NCI-H1930 (cell line): Measurements from ENCODE around the gene TDRD3.
"Not testable (repeated sequence)": the region's sequence is repeated elsewhere in the genome, so short reads cannot be mapped to it uniquely, and the experiment has no call there.

Source experiments
- DNase-seq, 2 experiments: peaks; one replicate each; lab custom pipeline; 2025; lab: John Stamatoyannopoulos, UW

The TDRD3 gene

DNA sequence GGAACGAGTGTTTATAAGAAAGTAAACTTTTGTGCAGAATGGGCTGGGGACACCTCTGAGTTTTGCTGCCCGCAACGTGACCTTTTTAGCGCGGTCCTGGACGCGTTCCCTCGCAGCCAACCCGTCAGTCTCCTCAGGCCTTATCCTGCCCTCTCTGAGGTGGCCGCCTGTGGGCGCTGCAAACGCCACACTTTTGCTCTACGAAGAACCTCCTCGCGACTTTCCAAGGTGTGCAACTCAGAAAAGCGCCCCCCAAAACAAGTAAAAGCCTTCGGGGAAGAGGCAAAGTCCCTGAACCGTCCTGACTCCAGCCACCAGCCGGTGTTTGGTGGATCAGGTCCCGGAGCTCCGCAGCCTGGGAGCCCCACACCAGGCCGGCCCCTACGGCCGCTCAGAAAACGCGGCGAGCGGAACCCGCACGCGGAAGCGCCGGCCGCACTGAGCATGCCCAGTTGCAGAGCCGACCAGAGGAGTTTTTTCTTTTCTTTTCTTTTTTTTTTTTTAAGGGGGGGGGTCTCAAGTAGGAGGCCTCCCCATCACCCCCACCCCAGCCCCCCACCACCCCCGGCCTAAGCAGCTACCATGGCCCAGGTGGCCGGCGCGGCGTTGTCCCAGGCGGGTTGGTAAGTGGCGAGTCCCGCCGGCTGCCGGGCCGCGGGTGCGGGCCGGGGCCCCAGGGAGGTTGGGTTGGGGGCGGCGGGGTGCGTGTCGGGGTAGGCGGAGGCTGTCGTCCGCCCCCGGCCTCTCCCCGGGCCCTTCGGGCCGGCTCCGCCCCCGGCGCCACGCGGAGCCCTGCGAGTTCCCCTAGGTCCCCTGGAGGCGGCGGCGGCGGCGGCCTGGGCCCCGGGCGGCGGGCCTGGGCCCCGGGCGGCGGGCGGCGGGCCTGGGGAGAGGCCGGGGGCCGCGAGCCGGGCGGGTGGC, at the start of gene TDRD3:
TSS of gene TDRD3 (plus strand) at position 438 of the 921 bp plus-strand sequence. CDS start at position 583, 145 bp downstream.
- DNase-seq, result peak; percentile 81 to 88

DNA sequence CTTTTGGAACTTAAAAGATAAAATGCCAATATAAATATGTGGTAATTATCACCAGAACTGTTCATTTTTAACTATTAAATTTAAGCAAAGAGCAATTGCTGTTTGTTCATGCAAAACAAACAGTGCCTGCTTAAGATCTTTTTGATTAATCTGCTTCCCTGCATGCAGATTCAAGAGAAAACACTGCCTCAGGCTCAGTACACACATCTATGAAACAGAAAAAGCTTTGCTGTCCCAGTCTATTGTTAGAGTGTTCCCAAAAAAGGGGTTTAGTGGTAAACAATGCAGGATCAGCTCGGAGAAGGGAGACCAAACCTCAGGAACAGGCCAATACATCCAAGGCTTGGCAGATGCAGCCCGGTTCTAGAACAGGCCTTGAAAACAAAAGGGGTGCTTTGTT, 49.3 kb upstream of the TDRD3 start:
- no peak for DNase-seq

DNA sequence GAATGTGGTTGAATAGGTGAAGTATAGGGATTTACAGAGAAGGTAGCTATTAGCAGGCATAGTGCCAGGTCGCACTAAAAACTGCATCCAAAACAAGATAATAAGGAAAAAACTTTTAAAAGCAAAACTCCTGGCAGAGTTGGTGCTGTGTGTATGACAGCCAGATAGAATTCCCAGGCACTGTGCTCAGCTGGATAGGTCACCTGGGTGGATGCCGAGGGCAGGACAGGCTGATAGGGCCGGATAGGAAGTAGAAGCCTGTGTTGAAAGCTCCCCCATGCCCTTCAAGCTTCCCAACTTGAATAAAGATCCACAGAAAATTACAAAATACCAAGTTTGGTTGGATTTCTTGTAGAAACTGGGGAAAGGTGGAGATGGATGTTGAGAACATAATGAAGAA, 48.9 kb upstream of the TDRD3 start:
- no peak for DNase-seq

DNA sequence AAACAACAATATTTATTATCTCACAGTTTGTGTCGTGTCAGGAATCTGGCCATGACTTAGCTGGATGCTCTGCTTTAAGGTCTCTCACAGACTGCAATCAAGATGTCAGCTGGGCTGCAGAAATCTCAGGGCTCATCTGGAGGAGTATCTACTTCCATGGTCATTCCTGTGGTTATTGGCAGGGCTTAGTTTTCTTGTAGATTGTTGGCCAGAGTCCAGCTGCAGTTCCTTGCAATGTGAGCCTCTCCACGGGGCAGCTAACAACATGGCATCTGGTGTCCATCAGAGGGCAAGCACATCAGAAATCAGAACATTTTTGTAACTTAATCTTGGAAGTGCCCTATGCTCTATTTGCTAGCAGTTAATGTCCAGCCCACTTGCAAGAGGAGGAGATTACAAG, 45.7 kb upstream of the TDRD3 start:
- no peak for DNase-seq

DNA sequence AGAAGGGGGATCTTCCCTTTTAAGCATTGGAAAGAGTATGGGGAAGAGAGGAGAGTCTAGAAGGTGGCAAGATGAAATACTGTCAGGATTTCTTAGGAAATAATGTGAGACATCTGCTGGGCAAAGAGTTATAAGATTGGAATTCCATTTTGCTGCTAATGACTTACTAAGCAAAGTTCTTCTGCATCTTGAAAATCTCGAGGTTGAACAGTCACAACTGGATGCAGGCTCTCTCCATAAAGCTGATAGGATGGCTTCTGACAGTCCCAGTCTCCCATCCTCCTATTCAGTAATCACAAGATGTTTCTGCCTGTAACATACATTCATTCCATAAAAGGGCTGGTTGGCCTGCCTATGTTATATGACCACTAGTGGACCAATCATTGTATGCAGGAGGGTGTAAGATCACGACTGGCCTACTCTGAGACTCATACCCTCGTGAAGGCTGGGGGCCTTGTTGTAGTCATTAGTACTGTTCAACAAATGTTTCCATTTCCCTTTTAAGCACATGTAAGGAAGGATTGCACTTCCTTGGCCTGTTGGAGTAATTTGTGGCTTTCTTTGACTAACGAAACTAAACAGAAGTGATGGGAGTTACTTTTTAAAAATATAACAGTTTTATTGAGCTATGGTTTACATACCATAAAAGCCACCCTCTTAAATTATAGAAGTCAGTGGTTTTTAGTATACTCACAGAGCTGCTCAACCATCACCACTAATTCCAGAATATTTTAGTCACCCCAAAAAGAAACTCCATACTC, 45.0 kb upstream of the TDRD3 start:
- DNase-seq, result no peak

DNA sequence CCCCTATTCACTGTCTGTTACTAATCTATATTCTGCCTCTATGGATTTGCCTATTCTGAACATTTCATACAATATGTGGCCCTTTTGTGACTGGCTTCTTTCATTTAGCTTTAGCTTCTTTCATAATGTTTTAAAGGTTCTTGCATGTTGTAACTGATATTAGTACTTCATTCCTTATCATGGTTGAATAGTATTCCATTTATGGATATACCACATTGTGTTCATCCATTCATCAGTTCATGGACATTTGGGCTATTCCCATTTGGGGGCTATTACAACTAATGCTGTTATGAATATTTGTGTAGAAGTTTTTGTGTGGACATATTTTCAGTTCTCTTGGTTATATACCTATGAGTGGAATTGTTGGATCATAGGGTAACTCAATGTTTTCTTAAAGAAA, 44.4 kb upstream of the TDRD3 start:
- no peak for DNase-seq

DNA sequence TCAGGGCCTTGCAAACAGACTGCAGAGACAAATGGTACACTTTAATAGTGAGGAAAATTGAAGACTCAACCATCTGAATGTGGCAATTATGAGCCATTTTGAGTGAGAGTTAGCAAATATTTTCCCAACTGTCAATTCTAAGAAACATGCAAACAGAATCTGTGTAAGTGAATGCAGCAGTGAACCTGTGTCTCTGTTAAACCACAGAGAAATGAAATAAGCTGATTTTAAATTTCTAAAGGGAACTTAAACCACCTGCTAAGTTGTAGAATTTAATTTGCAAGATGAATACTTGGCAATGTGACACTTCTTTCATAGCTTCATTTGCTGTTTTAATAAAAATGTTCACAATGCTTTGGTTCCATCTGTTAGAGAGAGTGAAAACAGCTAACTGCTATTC, 42.0 kb upstream of the TDRD3 start:
- peak; percentile 73 to 85 for DNase-seq

GRCh38 chr13:60356970-60357369, 40.0 kb upstream of the TDRD3 start:
- no peak for DNase-seq

GRCh38 chr13:60358453-60358852, 38.6 kb upstream of the TDRD3 start:
- DNase-seq, result no peak

GRCh38 chr13:60363288-60363687, 33.7 kb upstream of the TDRD3 start:
- DNase-seq, result no peak

DNA sequence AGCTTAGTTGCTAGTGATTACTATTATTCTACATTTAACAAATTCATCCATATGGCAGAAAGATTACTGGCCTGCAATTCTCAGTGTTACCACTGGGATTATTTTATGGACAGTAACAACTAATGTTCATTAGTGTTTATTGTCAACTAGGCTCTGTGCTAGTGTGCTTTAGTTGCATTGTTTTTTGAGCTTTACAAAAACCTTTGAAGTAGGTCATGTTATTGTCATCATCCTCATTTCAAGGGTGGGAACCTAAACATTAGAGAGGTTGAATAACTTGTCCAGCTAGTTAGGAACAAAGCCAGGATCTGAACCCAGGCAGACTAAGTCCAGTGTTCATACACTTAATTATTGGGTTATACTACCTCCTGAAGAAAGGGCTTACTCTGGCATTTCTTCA, 27.8 kb upstream of the TDRD3 start:
- DNase-seq, result no peak

DNA sequence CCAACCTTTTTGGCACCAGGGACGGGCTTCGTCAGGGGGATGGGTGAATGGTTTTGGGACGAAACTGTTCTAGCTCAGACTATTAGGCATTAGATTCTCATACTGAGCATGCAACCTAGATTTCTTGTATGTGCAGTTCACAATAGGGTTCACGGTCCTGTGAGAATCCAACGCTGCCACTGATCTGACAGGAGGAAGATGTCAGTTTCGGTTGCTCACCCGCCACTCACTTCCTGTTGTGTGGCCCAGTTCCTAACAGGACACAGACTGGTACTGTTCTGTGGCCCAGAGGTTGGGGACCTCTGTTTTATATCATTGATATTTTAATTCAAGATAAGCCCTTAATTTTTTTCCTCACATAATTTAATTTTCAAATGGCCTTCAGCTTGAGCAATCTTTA, 26.7 kb upstream of the TDRD3 start:
- no peak for DNase-seq

GRCh38 chr13:60372141-60372540, 24.9 kb upstream of the TDRD3 start:
- no peak for DNase-seq

DNA sequence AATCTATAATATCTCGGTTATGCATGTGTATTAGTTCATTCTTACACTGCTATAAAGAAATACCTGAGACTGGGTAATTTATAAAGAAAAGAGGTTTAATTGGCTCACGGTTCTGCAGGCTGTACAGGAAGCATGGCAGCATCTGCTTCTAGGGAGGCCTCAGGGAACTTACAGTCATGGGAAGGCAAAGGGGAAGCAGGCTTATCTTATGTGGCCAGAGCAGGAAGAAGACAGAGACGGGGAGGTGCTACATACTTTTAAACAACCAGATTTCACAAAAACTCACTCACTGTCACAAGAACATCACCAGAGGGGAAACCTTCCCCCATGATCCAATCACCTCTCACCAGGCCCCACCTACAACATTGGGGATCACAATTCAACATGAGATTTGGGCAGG, 17.7 kb upstream of the TDRD3 start:
- DNase-seq, result not testable (repeated sequence)

DNA sequence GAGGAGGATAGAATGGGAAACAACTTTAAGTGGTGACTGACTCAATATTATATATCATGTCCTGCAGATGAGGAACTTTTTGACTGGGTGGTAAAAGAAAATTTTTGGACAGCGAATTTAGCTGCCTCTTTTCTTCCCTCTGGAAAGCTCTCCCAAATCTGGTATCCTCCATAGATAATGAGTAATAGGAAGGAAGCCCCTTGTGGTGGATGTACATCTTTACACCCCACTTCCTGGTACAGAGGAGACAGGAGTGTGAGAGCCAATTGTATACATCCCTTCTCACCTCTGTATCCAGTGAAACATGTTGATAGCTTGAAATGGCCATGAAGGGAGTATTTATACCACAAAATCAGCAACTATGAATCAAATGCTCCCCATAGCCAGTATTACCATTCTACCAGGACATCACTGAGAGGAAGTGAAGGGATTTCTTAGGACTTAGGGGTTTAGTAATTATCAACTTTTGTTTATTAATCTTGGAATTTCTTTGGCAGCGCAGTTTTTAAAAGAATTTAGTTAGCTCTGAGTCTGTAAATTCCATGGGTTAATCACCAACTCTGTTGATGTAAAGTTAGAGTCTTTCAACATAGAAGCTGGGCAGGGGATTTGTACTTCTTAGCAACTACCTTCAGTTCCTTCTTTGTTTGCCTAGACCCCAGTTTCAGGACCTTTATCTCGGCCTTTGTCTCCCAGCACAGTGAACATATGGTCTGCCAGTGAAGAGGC, 17.0 kb upstream of the TDRD3 start:
- peak in 1 of 2 experiments; percentile 7 for DNase-seq

DNA sequence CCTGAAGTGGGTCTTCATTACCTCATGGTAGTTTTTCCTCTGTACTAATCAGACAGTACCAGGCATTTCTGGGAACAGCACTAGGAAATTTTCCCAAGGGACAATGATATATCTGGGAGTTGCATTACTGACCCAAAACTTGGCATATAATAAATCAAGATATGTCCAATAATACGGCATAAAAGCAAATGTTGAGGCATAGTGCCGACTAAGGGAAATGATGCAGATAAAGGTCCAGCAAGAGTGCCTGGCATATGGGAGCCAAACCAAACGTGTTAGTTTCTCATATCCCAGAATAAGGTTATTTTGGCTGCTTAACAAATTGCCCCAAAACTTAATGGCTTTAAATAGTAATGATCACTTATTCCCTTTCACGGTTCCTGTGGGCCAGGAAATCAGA, 12.1 kb upstream of the TDRD3 start:
- no peak for DNase-seq

DNA sequence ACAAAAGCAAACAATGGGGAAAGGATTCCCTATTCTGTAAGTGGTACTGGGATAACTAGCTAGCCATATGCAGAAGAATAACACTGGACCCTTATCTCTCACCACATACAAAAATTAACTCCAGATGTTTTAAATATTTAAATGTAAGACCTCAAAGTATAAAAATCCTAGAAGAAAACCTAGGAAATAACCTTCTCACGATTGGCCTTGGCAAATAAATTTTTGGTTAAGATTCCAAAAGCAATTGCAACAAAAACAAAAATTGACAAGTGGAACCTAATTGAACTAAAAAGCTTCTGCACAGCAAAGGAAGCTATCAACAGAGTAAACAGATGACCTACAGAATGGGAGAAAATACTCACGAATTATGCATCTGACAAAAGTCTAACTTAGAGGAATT, 10.8 kb upstream of the TDRD3 start:
- no peak for DNase-seq

GRCh38 chr13:60392131-60392530, 4.9 kb upstream of the TDRD3 start:
- no peak for DNase-seq

DNA sequence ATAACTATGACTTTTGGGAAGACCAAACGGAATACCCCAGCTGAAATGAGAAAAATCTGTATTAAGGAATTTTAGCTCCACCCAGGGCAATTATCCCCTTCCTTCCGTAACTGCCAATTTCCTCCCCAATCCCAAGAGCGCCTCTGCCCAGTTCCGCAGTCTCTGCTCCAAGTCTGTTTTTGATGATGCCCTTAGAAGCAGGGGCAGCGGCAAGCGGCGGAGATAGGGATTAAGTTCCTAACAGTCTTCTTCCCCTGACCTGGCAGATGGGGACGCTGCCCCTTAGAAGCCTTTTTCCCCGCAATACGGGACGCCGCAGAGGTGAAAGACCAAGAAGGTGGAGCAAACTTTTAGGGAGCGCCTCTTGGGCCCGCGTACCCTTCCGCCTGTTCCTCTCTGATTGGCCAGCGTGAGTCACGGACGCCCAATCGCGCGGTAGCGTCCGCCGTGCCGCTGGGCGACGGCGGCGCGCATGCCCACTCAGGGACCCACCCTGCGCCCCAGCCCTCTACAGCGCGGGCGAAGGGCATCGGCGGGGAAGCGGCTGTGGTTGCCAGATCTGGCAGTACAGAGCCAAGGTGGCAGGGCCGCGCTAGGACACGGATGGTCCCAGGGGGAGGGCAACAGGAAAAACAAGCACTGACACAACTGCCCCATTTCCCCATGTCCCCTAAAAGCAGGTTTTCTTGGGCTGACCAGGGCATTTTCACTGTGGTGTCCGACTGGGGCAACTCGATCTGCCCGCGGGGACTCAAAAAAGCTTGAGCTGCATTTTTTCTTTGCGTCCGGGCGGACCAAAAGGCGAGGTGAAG, 843 bp upstream of the TDRD3 start:
- DNase-seq, result peak; percentile 83 to 95

GRCh38 chr13:60397704-60398378, 821 bp downstream of the TDRD3 start:
- DNase-seq, result peak; percentile 30 to 44

- no peak for DNase-seq
Observed at GRCh38 chr13:60398379-60398891, 1.4 kb downstream of the TDRD3 start.
